Measurements from ENCODE around the gene GINS1. TPM values are rescaled to one million over a fixed set of nuclear protein-coding genes. Genes with fewer than 3 reads are reported as not detected.
A peak's percentile ranks its signal among the peaks of the same experiment; 100 is the strongest.

Gene GINS1
- total and polyA plus RNA-seq, 9 donors, result 0.69 to 2.7 (median 1.8) TPM; not detected in 1

DNA sequence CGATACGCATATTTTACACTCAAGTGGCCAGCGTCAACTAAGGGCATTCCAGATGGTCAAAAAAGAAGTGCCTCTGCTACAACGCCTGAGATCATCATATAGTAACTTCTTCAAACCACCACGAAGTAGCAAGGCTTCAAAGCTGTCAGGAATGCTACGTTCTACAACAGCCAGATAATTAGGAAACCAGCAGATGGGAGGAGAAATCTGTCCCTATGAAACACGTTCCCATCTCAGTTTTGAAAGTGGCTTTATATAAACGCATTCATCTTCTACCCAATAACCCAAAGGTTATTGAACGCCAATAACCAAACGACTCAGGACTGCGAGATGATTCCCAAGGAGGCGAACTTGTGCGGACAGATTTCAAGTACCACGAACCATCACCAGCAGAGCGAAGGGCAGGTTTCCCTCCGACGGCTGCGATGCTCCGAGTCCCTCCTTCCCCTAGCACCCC lies 18.0 kb upstream of the GINS1 start:
- 11 to 15% (median 14%) methylated on average over 19 of the region's 19 CpGs for WGBS, 3 donors
- peak overlapping the region; percentile 59 to 90 for H3K27ac ChIP-seq
- peak overlapping the region; percentile 81 for H3K4me3 ChIP-seq
- no peak for DNase-seq
- intact Hi-C loops (cut with DNase I), result no loop called here
- TF ChIP-seq EP300 (IDR thresholded peaks at IDR 0.05) (no peak), POLR2A (IDR thresholded peaks at IDR 0.05) (no peak), CTCF (IDR thresholded peaks at IDR 0.05) (no peak)
- H3K9me3 ChIP-seq, result no peaks in the 10 kb centered on the region
- no peaks in the 10 kb centered on the region for H3K27me3 ChIP-seq
- H3K4me1 ChIP-seq (ENCODE audit: insufficient read depth), result peaks cover 6% of the 10 kb centered on the region
- H3K36me3 ChIP-seq, result no peaks in the 10 kb centered on the region

GRCh38 chr20:25389858-25390537 lies 17.5 kb upstream of the GINS1 start:
- WGBS, 3 donors, result 0 to 1% (median 1%) methylated on average over 30 to 67 of the region's 67 CpGs
- peak; percentile 42 to 74 (median 67) for DNase-seq
- H3K4me3 ChIP-seq, result peak overlapping the region; percentile 81
- peaks cover 3% of the 10 kb centered on the region for H3K4me1 ChIP-seq (ENCODE audit: insufficient read depth)
- no peaks in the 10 kb centered on the region for H3K9me3 ChIP-seq
- no peaks in the 10 kb centered on the region for H3K36me3 ChIP-seq
- intact Hi-C loops (cut with DNase I), result loop anchor here (2.0 to 10.0 kb wide), 7 partner anchors 78 to 397 kb away; partner anchors contain the start of genes ENTPD6 (in 3 of the 4), ACSS1 (in 1 of the 4) and APMAP (in 1 of the 4)
- TF ChIP-seq CTCF (IDR thresholded peaks at IDR 0.05) (no peak), POLR2A (IDR thresholded peaks at IDR 0.05) (no peak), EP300 (IDR thresholded peaks at IDR 0.05) (no peak)
- peak overlapping the region; percentile 59 to 90 for H3K27ac ChIP-seq
- no peaks in the 10 kb centered on the region for H3K27me3 ChIP-seq

GRCh38 chr20:25390538-25391528 lies 16.6 kb upstream of the GINS1 start, which contains the start of gene ABHD12:
Gene ABHD12, minus strand, starts transcription at chr20:25390835. Its CDS starts 132 bp downstream, at chr20:25390703.
- intact Hi-C loops (cut with DNase I), result loop anchor here (2.0 to 10.0 kb wide), 7 partner anchors 79 to 398 kb away; partner anchors contain the start of genes ENTPD6 (in 3 of the 4), ACSS1 (in 1 of the 4) and APMAP (in 1 of the 4)
- Histone ChIP-seq H3K36me3 (no peaks in the 10 kb centered on the region), H3K27me3 (no peaks in the 10 kb centered on the region), H3K27ac (peak within 1 kb of the TSS; percentile 59 to 90), H3K4me3 (peak within 1 kb of the TSS; percentile 81), H3K9me3 (no peaks in the 10 kb centered on the region), H3K4me1 (ENCODE audit: insufficient read depth) (peaks cover 3% of the 10 kb centered on the region)
- TF ChIP-seq CTCF (IDR thresholded peaks at IDR 0.05), result peak in 1 of 3 donors; percentile 11
- peak; percentile 25 for TF ChIP-seq POLR2A (IDR thresholded peaks at IDR 0.05)
- TF ChIP-seq EP300 (IDR thresholded peaks at IDR 0.05), result no peak
- DNase-seq, result peak; percentile 93 to 96 (median 94)
- WGBS, 3 donors, result 0 to 1% (median 0%) methylated on average over 49 to 91 of the region's 91 CpGs

DNA sequence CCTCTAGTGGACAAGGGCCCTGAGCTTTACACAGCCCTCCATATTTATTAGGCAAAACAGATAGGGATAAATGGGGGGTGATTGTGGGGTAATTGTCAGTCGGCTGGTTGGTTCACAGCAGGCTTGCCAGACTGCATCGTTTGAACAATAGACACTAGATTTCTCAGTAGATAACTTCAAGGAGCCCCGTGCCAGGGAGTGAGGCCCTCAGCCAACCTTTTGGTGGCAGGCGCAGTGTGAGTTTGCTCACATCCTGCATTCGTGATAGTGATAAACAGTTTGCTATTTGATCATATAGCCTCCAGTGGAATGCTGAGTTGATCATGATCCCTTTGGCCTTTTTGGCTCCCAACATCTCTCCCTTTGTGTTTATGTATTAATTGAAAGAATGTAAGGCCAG lies 13.2 kb upstream of the GINS1 start:
- 48 to 56% (median 51%) methylated on average over 5 of the region's 5 CpGs for WGBS, 3 donors
- Histone ChIP-seq H3K27me3 (no peaks in the 10 kb centered on the region), H3K9me3 (no peaks in the 10 kb centered on the region), H3K27ac (no peak overlapping the region), H3K4me3 (no peak overlapping the region), H3K36me3 (no peaks in the 10 kb centered on the region), H3K4me1 (ENCODE audit: insufficient read depth) (peaks cover 2% of the 10 kb centered on the region)
- TF ChIP-seq EP300 (IDR thresholded peaks at IDR 0.05) (no peak), CTCF (IDR thresholded peaks at IDR 0.05) (no peak), POLR2A (IDR thresholded peaks at IDR 0.05) (no peak)
- DNase-seq, result no peak
- intact Hi-C loops (cut with DNase I), result loop anchor here (5.0 to 10.0 kb wide), 6 partner anchors 82 to 339 kb away; partner anchors contain the start of genes ENTPD6 (in 3 of the 4) and ACSS1 (in 1 of the 4)

Measured in ovary (tissue), 9 donors.